HepG2 (cell line): ENCODE data around the gene UBAC1. TPM values are rescaled to one million over a fixed set of nuclear protein-coding genes. Genes with fewer than 3 reads are reported as not detected.
A peak's percentile ranks its signal among the peaks of the same experiment; 100 is the strongest.

Experiments
- ARHGAP35 ChIP-seq: sonication (generic); formaldehyde crosslinking; IDR thresholded peaks from 2 replicates; pipeline ENCODE4 v1.9.0; 2022; ENCODE audit warnings: mild to moderate bottlenecking, inconsistent platforms, moderate library complexity, missing genetic modification reagents, borderline replicate concordance
- ARNT2 ChIP-seq: sonication (generic); formaldehyde crosslinking; IDR thresholded peaks from 2 replicates; pipeline ENCODE4 v1.8.0; 2022; ENCODE audit warnings: mild to moderate bottlenecking, low read depth, missing genetic modification reagents, moderate library complexity
- ASH2L ChIP-seq: fragments of 300-600, 200-600 bp; sonication (generic); IDR thresholded peaks from 2 replicates; pipeline ENCODE4 v1.7.0; 2017; ENCODE audit warnings: low read depth, mild to moderate bottlenecking, moderate library complexity, mixed read lengths, low read length; ENCODE audit not compliant: insufficient read length
- ATM ChIP-seq: fragments of 450-650 bp; IDR thresholded peaks from 2 replicates; pipeline ENCODE4 v1.7.1; 2017; ENCODE audit warnings: mild to moderate bottlenecking, borderline replicate concordance
- MBNL3 ChIP-seq: fragments of 250-450 bp; sonication (Bioruptor Pico); conservative IDR thresholded peaks from 2 replicates; pipeline ENCODE4 v1.8.0; 2022; ENCODE audit warnings: mild to moderate bottlenecking, inconsistent platforms
- MED13 ChIP-seq: sonication (generic); formaldehyde crosslinking; IDR thresholded peaks from 2 replicates; pipeline ENCODE4 v1.5.0; 2020; ENCODE audit warnings: missing genetic modification reagents
- ONECUT2 ChIP-seq: sonication (generic); formaldehyde crosslinking; IDR thresholded peaks from 2 replicates; pipeline ENCODE4 v1.4.0; 2020; ENCODE audit warnings: missing genetic modification reagents
- POLR2G ChIP-seq: fragments of 200-400 bp; formaldehyde crosslinking; IDR thresholded peaks from 2 replicates; pipeline ENCODE4 v1.6.1; 2018; ENCODE audit warnings: mild to moderate bottlenecking, low read depth, low read length, moderate library complexity
- RELA ChIP-seq: sonication (generic); formaldehyde crosslinking; IDR thresholded peaks from 2 replicates; pipeline ENCODE4 v1.4.0; 2020; ENCODE audit warnings: missing genetic modification reagents
- SCMH1 ChIP-seq: sonication (generic); formaldehyde crosslinking; IDR thresholded peaks from 2 replicates; pipeline ENCODE4 v1.9.0; 2021; ENCODE audit warnings: missing genetic modification reagents, mild to moderate bottlenecking, borderline replicate concordance
- SIN3A ChIP-seq: IDR thresholded peaks from 2 replicates; pipeline ENCODE4 v1.6.1; 2011; ENCODE audit warnings: low read depth, mild to moderate bottlenecking, control low read depth, low read length, borderline replicate concordance
- SMAD1 ChIP-seq: sonication (generic); formaldehyde crosslinking; IDR thresholded peaks from 2 replicates; pipeline ENCODE4 v1.4.0; 2020; ENCODE audit warnings: missing genetic modification reagents, low read depth, mild to moderate bottlenecking, borderline replicate concordance
- SRSF9 ChIP-seq: fragments of 200-400 bp; formaldehyde crosslinking; IDR thresholded peaks from 2 replicates; pipeline ENCODE4 v1.6.1; 2018; ENCODE audit warnings: borderline replicate concordance, mild to moderate bottlenecking, low read depth, low read length; ENCODE audit not compliant: insufficient read depth, poor library complexity, severe bottlenecking
- TBP ChIP-seq: sonication (generic); formaldehyde crosslinking; IDR thresholded peaks from 2 replicates; pipeline ENCODE4 v1.5.0; 2020; ENCODE audit warnings: missing genetic modification reagents
- TFAP4 ChIP-seq: sonication (generic); IDR thresholded peaks from 2 replicates; pipeline ENCODE4 v1.6.1; 2016; ENCODE audit warnings: low read depth, borderline replicate concordance
- ZBTB1 ChIP-seq: sonication (generic); formaldehyde crosslinking; IDR thresholded peaks from 2 replicates; pipeline ENCODE4 v1.4.0; 2020; ENCODE audit warnings: missing genetic modification reagents, borderline replicate concordance
- ZFY ChIP-seq: sonication (generic); formaldehyde crosslinking; IDR thresholded peaks from 2 replicates; pipeline ENCODE4 v1.4.0; 2020; ENCODE audit warnings: missing genetic modification reagents
- ZNF124 ChIP-seq: sonication (generic); formaldehyde crosslinking; IDR thresholded peaks from 2 replicates; pipeline ENCODE4 v1.4.0; 2020; ENCODE audit warnings: missing genetic modification reagents
- ZNF251 ChIP-seq: sonication (generic); formaldehyde crosslinking; IDR thresholded peaks from 2 replicates; pipeline ENCODE4 v1.9.0; 2021; ENCODE audit warnings: mild to moderate bottlenecking, missing genetic modification reagents
- ZNF260 ChIP-seq: sonication (generic); formaldehyde crosslinking; IDR thresholded peaks from 2 replicates; pipeline ENCODE4 v1.4.0; 2020; ENCODE audit warnings: missing genetic modification reagents, low read depth, mild to moderate bottlenecking, borderline replicate concordance
- ZNF577 ChIP-seq: sonication (generic); formaldehyde crosslinking; IDR thresholded peaks from 2 replicates; pipeline ENCODE4 v1.4.0; 2020; ENCODE audit warnings: mild to moderate bottlenecking, low read depth, missing genetic modification reagents, borderline replicate concordance
- ZNF616 ChIP-seq: sonication (generic); formaldehyde crosslinking; IDR thresholded peaks from 2 replicates; pipeline ENCODE4 v1.5.0; 2020; ENCODE audit warnings: low read depth, mild to moderate bottlenecking, missing genetic modification reagents
- polyA plus RNA-seq, 8 experiments: library from polyadenylated mRNA; depleted of rRNA in 3 of 8; stranded (reverse) in 7 of 8; unstranded in 1 of 8; fragments of >200 nt; fragmentation: Illumina TruSeq in 4 of 8; extraction: Trizol in 4 of 8; gene quantifications; 2 replicates each; pipeline versions ENCODE4 v1.2.1 to v1.2.3, GENCODE V29; 2011 to 2016; ENCODE audit warnings: low read depth in 4 of 8, missing spikeins in 1 of 8, mixed read lengths in 1 of 8; ENCODE audit not compliant: insufficient read depth in 1 of 8
- total RNA-seq, 5 experiments: library from RNA; depleted of rRNA; stranded (reverse); fragments of >200 nt; fragmentation: Illumina TruSeq; extraction: Trizol; gene quantifications; 2 replicates each; pipeline ENCODE4 v1.2.3, GENCODE V29; 2016; ENCODE audit warnings: low read depth in 1 of 5
- TF ChIP-seq, protein P1 (sequence below): sonication (generic); formaldehyde crosslinking; IDR thresholded peaks from 2 replicates; pipeline ENCODE4 v1.5.0; 2020; ENCODE audit warnings: missing genetic modification reagents
- TF ChIP-seq, protein P2 (sequence below): sonication (generic); formaldehyde crosslinking; IDR thresholded peaks from 2 replicates; pipeline ENCODE4 v1.8.0; 2022; ENCODE audit warnings: missing genetic modification reagents, low read depth, mild to moderate bottlenecking, borderline replicate concordance
- TF ChIP-seq, protein P3 (sequence below): sonication (generic); formaldehyde crosslinking; IDR thresholded peaks from 2 replicates; pipeline ENCODE4 v1.4.0; 2020; ENCODE audit warnings: mild to moderate bottlenecking, missing genetic modification reagents

UBAC1 gene
- total and polyA plus RNA-seq, 2 of the 13 experiments (the other 11 are each of a cell fraction or from before 2014, with no cell fraction given): 32.2 to 34.1 TPM

DNA sequence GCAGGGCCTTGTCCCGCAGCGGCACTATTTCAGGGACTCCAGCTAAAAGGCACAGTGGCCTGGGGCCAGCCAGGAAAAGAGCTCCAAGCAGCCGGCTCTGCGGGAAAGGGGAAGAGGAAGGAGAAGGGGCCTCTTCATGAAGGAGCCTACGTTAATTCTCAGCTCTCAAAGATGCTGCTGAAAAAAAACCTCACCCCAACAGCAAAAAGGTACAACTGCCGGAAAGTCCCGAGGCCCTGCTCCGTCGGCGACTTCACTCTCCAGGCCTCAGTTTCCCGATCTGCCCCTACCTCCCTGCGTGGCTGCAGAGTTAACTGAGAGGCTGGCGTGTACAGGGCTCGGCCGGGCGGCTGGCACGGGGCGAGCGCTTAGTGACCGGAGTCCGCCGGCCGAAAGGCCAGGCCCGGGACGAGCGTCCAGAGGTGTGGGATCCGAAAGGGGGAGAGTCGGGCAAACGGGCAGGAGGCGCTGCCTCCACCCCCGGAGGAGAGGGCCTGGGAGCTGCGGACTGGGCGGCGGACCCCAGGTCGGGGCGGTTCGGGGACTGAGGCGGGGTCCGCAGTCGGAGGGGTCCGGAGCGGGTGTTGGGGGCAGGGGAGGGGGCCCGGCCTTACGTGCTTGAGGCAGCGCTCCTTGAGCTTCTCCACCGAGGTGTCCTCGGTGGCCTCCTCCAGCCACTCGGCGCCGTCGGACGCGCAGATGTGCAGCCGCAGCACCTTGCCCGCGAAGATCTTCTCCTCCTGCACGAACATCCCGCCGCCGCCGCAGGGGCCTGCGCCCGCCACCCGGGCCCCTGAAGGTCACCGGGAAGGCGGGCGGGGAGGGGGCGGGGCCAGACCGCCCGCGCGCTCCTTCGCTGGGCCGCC lies 529 bp downstream of the UBAC1 start (continued):
- TF ChIP-seq ZNF260 (CRISPR knock-in tag) (no peak), POLR2G (peak; percentile 53; the same call in 1 of the 2 replicates), ZFY (peak; percentile 77), ARHGAP35 (CRISPR knock-in tag) (no peak; the same call in 1 of the 2 replicates), MED13 (CRISPR knock-in tag) (no peak), ONECUT2 (no peak), RELA (CRISPR knock-in tag) (no peak), TBP (CRISPR knock-in tag) (no peak), TFAP4 (no peak), SCMH1 (no peak), SIN3A (peak; percentile 29; the same call in 1 of the 2 replicates), ZNF616 (CRISPR knock-in tag) (no peak), MBNL3 (CRISPR knock-in tag) (no peak), SMAD1 (CRISPR knock-in tag) (no peak), ZNF251 (CRISPR knock-in tag) (no peak), ZNF577 (CRISPR knock-in tag) (no peak), ZBTB1 (CRISPR knock-in tag) (no peak), ARNT2 (CRISPR knock-in tag) (0 out of 2 replicates have a peak, but pooled peaks have one; percentile 23), ASH2L (peak; percentile 45), ZNF124 (CRISPR knock-in tag) (0 out of 2 replicates have a peak, but pooled peaks have one; percentile 17), ATM (no peak), SRSF9 (no peak)
- TF ChIP-seq, protein P1, sequence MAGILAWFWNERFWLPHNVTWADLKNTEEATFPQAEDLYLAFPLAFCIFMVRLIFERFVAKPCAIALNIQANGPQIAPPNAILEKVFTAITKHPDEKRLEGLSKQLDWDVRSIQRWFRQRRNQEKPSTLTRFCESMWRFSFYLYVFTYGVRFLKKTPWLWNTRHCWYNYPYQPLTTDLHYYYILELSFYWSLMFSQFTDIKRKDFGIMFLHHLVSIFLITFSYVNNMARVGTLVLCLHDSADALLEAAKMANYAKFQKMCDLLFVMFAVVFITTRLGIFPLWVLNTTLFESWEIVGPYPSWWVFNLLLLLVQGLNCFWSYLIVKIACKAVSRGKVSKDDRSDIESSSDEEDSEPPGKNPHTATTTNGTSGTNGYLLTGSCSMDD (CRISPR knock-in tag): no peak
- TF ChIP-seq, protein P2, sequence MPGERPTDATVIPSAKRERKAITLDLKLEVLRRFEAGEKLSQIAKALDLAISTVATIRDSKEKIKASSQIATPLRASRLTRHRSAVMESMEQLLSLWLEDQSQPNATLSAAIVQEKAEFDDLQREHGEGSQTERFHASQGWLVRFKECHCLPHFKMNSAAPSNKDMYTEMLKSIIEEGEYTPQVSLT (CRISPR knock-in tag): no peak
- TF ChIP-seq, protein P3, sequence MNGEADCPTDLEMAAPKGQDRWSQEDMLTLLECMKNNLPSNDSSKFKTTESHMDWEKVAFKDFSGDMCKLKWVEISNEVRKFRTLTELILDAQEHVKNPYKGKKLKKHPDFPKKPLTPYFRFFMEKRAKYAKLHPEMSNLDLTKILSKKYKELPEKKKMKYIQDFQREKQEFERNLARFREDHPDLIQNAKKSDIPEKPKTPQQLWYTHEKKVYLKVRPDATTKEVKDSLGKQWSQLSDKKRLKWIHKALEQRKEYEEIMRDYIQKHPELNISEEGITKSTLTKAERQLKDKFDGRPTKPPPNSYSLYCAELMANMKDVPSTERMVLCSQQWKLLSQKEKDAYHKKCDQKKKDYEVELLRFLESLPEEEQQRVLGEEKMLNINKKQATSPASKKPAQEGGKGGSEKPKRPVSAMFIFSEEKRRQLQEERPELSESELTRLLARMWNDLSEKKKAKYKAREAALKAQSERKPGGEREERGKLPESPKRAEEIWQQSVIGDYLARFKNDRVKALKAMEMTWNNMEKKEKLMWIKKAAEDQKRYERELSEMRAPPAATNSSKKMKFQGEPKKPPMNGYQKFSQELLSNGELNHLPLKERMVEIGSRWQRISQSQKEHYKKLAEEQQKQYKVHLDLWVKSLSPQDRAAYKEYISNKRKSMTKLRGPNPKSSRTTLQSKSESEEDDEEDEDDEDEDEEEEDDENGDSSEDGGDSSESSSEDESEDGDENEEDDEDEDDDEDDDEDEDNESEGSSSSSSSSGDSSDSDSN (CRISPR knock-in tag): peak; percentile 59
